WI38 (cell line): Measurements from ENCODE around the gene DLX4.

Experiments used
- H3K4me3 ChIP-seq: 2 replicates; pipeline ENCODE4 v1.5.1; 2011; ENCODE audit warnings: low read depth, mild to moderate bottlenecking, control low read depth, low read length
- TF ChIP-seq, protein P1 (sequence below): IDR thresholded peaks from 2 replicates; pipeline ENCODE4 v1.5.1; 2012; ENCODE audit warnings: low read depth, mild to moderate bottlenecking, control low read depth, low read length

Gene DLX4

DNA sequence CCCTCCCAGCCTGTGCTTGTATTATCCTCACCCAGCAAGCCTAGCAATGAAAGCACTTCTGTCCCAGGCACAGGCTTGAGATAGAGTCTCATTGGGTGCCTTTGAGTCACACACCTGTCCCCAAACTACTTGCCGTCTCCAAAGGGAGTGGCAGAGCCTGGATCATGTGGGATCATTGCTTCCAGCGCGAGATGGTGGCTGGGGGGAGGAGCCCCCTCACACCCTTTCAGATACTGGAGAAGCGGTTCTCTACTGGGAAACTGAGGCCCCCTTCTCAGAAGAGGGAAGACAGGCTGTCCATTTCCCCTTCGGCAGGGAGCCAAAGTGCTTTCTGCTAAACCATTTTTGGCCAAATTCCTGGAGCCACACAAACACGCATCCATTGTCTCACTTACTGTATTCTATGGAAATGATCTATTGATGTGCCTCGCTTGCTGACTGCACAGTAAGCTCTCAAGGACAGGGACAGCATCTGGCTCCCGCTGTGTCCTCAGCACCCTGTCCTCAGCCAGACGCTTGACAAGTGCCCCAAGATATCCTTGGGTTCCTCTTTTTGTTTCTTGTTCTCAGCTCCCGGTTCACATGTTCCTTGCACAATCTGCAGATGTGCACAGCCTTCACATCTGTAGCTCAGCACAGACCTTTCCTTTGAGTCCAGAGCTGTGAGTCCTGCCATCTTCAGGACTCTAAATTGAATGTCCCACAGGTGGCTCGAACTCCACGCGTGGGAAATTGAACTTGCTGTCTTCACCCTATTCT, 52.0 kb downstream of the DLX4 start:
- TF ChIP-seq, protein P1, sequence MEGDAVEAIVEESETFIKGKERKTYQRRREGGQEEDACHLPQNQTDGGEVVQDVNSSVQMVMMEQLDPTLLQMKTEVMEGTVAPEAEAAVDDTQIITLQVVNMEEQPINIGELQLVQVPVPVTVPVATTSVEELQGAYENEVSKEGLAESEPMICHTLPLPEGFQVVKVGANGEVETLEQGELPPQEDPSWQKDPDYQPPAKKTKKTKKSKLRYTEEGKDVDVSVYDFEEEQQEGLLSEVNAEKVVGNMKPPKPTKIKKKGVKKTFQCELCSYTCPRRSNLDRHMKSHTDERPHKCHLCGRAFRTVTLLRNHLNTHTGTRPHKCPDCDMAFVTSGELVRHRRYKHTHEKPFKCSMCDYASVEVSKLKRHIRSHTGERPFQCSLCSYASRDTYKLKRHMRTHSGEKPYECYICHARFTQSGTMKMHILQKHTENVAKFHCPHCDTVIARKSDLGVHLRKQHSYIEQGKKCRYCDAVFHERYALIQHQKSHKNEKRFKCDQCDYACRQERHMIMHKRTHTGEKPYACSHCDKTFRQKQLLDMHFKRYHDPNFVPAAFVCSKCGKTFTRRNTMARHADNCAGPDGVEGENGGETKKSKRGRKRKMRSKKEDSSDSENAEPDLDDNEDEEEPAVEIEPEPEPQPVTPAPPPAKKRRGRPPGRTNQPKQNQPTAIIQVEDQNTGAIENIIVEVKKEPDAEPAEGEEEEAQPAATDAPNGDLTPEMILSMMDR = no peak
- no peak overlapping the region for H3K4me3 ChIP-seq

DNA sequence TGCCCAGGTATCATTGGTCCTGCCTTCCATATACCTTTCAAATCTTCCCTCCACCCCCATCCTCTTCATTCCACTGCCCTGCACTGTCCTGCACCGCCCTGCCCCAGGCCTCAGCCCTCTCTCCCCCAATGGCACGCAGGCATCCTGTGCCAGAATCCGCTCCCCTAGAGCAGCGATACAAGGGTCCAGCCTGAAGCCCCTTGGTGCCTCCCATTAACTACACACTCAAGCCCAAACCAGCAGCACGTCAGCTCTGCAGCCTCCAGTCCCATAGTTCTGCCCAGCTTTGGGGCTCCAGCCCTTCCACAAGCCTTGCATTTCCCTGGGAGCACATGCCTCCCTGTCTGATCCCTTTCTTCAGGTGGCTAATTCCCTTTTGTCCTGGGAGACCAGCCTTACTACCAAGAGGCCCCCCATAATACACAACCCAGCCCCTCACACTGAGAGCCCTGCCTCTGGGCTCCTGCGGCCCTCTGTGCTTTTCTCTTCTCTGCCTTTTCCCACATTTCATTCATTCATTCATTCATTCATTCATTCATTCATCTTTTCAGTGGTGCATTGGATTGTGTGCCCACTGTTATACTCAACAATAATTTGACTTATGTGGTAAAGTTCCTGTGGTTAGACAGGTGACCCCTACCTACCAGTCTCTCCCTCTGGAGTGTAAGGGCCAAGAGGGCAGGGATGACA, 52.8 kb downstream of the DLX4 start:
- TF ChIP-seq, protein P1 = no peak
- no peak overlapping the region for H3K4me3 ChIP-seq

DNA sequence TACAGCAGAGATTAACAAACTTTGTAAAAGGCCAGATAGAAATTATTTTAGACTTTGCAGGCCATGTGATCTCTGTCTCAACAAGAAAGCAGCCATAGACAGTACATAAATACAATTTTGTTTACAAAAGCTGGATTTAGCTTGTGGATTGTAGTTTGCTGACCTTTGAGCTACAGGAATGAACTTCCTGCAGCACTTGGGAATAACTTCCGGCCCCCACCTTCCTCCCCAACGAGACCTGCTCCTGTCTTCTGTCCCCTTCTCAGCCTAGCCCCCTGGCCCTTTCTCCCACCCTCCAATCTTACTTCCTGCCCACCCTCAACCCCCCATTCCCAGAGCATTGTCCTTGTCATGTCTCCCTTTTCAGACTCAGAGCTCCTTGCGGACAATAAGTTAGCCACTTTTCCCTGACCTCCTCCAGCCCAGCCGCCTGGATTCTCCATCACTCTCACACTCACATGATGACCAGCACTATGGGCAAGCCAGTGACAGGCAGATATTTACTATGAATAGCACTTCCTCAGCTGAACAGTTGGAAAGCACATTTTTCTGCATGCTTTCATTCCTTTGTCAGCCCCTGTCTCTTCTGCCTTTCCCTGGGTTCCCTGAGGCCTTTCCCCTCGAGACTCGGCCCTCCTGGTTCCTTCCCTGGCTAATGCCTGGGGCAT, 53.6 kb downstream of the DLX4 start:
- H3K4me3 ChIP-seq = no peak overlapping the region
- TF ChIP-seq, protein P1 = no peak

DNA sequence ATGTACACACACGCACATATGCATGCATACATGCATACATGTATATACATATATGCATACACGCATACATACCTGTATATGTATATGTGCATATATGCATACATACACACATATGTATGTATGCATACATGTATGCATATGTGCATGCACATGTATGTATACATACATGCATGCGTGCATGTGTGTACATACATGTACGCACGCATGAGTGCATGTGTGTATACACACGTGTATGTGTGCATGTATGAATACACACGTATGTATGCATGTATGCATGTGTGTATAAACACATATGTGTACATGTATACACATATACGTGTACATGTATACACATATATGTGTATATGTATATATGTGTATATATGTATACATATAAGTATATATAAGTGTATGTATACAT, 54.5 kb downstream of the DLX4 start:
- TF ChIP-seq, protein P1 = no peak
- H3K4me3 ChIP-seq = no peak overlapping the region
